Smooth muscle cell (in vitro differentiated cells): Measurements from ENCODE around the gene SLC35G3. TPM values are rescaled to one million over a fixed set of nuclear protein-coding genes. Genes with fewer than 3 reads are reported as not detected.

ENCODE experiments used
- DNase-seq: peaks from one replicate; lab custom pipeline; 2025; ENCODE audit not compliant: unreplicated experiment; lab: John Stamatoyannopoulos, UW
- H2AFZ ChIP-seq: fragments of 200-600 bp; sonication (generic); 2 replicates; pipeline ENCODE4 v1.6.0; 2016; ENCODE audit warnings: antibody characterized with exemption, low read depth, mild to moderate bottlenecking
- H3F3A ChIP-seq: fragments of 200-600 bp; sonication (generic); 2 replicates; pipeline ENCODE4 v1.6.0; 2017; ENCODE audit warnings: antibody characterized with exemption, low read depth
- H3K27ac ChIP-seq: fragments of 200-600 bp; sonication (generic); 2 replicates; pipeline ENCODE4 v1.5.1; 2016; ENCODE audit warnings: low read depth, mild to moderate bottlenecking
- H3K27me3 ChIP-seq: fragments of 200-600 bp; sonication (generic); 2 replicates; pipeline ENCODE4 v1.6.1; 2016; ENCODE audit warnings: low read depth, mild to moderate bottlenecking
- H3K36me3 ChIP-seq: fragments of 200-600 bp; sonication (generic); 2 replicates; pipeline ENCODE4 v1.5.1; 2016; ENCODE audit warnings: low read depth
- H3K4me1 ChIP-seq: fragments of 200-600 bp; sonication (generic); 2 replicates; pipeline ENCODE4 v1.5.1; 2016; ENCODE audit warnings: low read depth
- H3K4me2 ChIP-seq: fragments of 200-600 bp; sonication (generic); 2 replicates; pipeline ENCODE4 v1.6.0; 2016; ENCODE audit warnings: mild to moderate bottlenecking
- H3K4me3 ChIP-seq: fragments of 200-600 bp; sonication (generic); 2 replicates; pipeline ENCODE4 v1.5.1; 2016; ENCODE audit warnings: mild to moderate bottlenecking
- H3K79me2 ChIP-seq: fragments of 200-600 bp; sonication (generic); 2 replicates; pipeline ENCODE4 v1.6.0; 2016; ENCODE audit warnings: low read depth, mild to moderate bottlenecking
- H3K9ac ChIP-seq: fragments of 200-600 bp; sonication (generic); 2 replicates; pipeline ENCODE4 v1.6.0; 2016; ENCODE audit warnings: low read depth
- H3K9me3 ChIP-seq: fragments of 200-600 bp; sonication (generic); replicated peaks from 2 replicates; pipeline ENCODE4 v1.5.1; 2016; ENCODE audit warnings: low read depth
- H4K20me1 ChIP-seq: fragments of 200-600 bp; sonication (generic); 2 replicates; pipeline ENCODE4 v1.6.0; 2016; ENCODE audit warnings: low read depth
- WGBS: methylation state at CpG from one replicate; pipeline ENCODE4 v1.1.7; 2016; ENCODE audit warnings: low lambda C conversion rate; 5-methylcytosine and 5-hydroxymethylcytosine counted together
- polyA plus RNA-seq: library from polyadenylated mRNA; unstranded; fragments of >200 nt; fragmentation: Nextera tagmentation; extraction: Ambion mirVana; gene quantifications from 2 replicates; pipeline ENCODE4 v1.2.1, GENCODE V29; 2016
- total RNA-seq: library from RNA; depleted of rRNA; stranded (reverse); fragments of >200 nt; gene quantifications from 2 replicates; pipeline ENCODE4 v1.2.3, GENCODE V29; 2014
- TF ChIP-seq, protein P1 (sequence below): fragments of 200-600 bp; sonication (generic); IDR thresholded peaks from 2 replicates; pipeline ENCODE4 v1.5.1; 2017; ENCODE audit warnings: borderline replicate concordance, mild to moderate bottlenecking, antibody characterized with exemption; ENCODE audit not compliant: insufficient read depth, poor library complexity, severe bottlenecking

SLC35G3 gene
- total and polyA plus RNA-seq, 2 experiments from 2014 or later = not detected

- TF ChIP-seq, protein P1, sequence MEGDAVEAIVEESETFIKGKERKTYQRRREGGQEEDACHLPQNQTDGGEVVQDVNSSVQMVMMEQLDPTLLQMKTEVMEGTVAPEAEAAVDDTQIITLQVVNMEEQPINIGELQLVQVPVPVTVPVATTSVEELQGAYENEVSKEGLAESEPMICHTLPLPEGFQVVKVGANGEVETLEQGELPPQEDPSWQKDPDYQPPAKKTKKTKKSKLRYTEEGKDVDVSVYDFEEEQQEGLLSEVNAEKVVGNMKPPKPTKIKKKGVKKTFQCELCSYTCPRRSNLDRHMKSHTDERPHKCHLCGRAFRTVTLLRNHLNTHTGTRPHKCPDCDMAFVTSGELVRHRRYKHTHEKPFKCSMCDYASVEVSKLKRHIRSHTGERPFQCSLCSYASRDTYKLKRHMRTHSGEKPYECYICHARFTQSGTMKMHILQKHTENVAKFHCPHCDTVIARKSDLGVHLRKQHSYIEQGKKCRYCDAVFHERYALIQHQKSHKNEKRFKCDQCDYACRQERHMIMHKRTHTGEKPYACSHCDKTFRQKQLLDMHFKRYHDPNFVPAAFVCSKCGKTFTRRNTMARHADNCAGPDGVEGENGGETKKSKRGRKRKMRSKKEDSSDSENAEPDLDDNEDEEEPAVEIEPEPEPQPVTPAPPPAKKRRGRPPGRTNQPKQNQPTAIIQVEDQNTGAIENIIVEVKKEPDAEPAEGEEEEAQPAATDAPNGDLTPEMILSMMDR = no peak
These were observed 1.5 kb downstream of the SLC35G3 start for GRCh38 chr17:35192708-35193107.

DNA sequence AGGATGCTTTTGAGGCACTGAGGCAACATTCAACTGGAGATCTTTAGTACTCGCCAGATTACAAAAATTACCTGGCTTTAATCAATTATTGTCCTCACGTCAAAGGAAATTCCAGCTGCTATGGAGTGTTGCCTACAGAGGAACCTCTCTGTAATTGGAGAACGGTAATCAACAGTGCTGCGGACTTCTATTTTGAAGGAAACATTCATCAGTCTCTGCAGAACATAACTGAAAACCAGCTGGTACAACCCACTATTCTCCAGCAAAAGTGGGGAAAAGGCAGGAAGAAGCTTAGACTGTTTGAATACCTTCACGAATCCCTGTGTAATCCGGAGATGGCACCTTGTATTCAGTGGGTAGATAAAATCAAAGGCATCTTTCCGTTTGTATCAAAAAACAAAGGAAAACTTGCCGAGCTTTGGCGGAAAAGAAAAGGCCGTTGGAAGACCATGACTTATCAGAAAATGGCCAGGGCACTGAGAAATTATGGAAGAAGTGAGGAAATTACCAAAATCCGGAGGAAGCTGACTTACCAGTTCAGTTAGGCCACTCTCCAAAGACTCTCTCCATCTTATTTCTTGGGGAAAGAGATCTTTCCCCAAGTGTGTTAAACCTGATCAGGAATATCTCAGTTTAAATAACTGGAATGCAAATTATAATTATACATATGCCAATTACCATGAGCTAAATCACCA lies 3.0 kb downstream of the SLC35G3 start:
- no peaks in the 10 kb centered on the region for H3K9me3 ChIP-seq
- no peaks in the 10 kb centered on the region for H3F3A ChIP-seq
- no peak for DNase-seq
- no peaks in the 10 kb centered on the region for H3K4me1 ChIP-seq
- no peaks in the 10 kb centered on the region for H3K27me3 ChIP-seq
- H2AFZ ChIP-seq = no peak overlapping the region
- no peak overlapping the region for H3K4me2 ChIP-seq
- H3K79me2 ChIP-seq = no peaks in the 10 kb centered on the region
- H3K4me3 ChIP-seq = no peak overlapping the region
- WGBS = 87% methylated on average over 11 of the region's 11 CpGs
- TF ChIP-seq, protein P1 = no peak
- no peaks in the 10 kb centered on the region for H3K36me3 ChIP-seq
- no peak overlapping the region for H3K9ac ChIP-seq
- H4K20me1 ChIP-seq = no peaks in the 10 kb centered on the region
- no peak overlapping the region for H3K27ac ChIP-seq

More at GRCh38 chr17:35192708-35193107, 1.5 kb downstream of the SLC35G3 start:
- no peaks in the 10 kb centered on the region for H3K27me3 ChIP-seq
- no peaks in the 10 kb centered on the region for H3K9me3 ChIP-seq
- 86% methylated on average over 8 of the region's 8 CpGs for WGBS
- H3K9ac ChIP-seq = no peak overlapping the region
- H3K4me3 ChIP-seq = no peak overlapping the region
- no peak for DNase-seq
- H3K79me2 ChIP-seq = no peaks in the 10 kb centered on the region
- H3F3A ChIP-seq = no peaks in the 10 kb centered on the region
- H3K36me3 ChIP-seq = no peaks in the 10 kb centered on the region
- no peak overlapping the region for H3K4me2 ChIP-seq
- H3K27ac ChIP-seq = no peak overlapping the region
- H3K4me1 ChIP-seq = no peaks in the 10 kb centered on the region
- no peak overlapping the region for H2AFZ ChIP-seq
- H4K20me1 ChIP-seq = no peaks in the 10 kb centered on the region

DNA sequence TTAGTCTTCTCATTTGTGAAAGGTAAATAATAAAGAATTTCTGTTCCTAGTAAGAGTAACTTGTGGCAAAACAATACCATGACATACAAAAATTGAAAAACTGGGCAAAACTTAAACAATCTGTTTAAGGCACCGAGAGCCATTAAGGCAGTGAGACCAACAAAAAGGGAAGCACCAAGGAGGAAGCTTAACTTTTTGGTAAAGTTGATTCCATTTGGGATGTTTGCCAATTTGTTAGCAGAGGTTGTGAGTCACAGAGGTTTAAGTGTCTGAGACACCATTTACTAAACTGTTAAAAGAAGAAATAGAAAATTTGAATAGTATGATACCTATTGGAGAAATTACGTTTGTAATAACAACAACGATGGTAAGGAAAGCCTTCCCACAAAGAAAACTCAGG lies 4.9 kb downstream of the SLC35G3 start:
- H3K4me1 ChIP-seq = no peaks in the 10 kb centered on the region
- H3K79me2 ChIP-seq = no peaks in the 10 kb centered on the region
- no peaks in the 10 kb centered on the region for H3K9me3 ChIP-seq
- H3K4me3 ChIP-seq = no peak overlapping the region
- TF ChIP-seq, protein P1 = no peak
- no peaks in the 10 kb centered on the region for H3K36me3 ChIP-seq
- no peak overlapping the region for H2AFZ ChIP-seq
- H3K9ac ChIP-seq = no peak overlapping the region
- H3K27me3 ChIP-seq = no peaks in the 10 kb centered on the region
- H3K4me2 ChIP-seq = no peak overlapping the region
- no peak for DNase-seq
- H3F3A ChIP-seq = no peaks in the 10 kb centered on the region
- H3K27ac ChIP-seq = no peak overlapping the region
- no peaks in the 10 kb centered on the region for H4K20me1 ChIP-seq
- WGBS = 76% methylated on average over 3 of the region's 3 CpGs

DNA sequence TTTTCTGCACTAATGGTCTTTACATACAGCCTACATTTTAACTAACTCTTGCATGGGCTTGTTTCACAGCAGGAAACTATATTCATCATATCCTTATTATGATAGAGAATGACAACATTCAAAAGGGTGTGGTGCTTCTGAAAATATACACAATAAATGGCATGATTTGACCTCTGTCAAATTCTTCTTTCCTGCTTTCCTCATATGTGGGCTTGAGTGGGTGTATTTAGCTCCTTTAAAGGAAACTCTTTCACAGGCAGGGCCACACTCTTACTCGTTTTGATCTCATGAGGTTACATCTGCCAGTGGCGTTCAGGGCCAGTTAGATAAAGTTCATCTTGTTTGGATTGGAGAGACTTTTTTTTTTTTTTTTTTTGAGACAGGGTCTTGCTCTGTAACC lies 6.1 kb downstream of the SLC35G3 start:
- Histone ChIP-seq H3K27me3 (no peaks in the 10 kb centered on the region), H3K27ac (no peak overlapping the region), H3K4me2 (no peak overlapping the region), H3K4me1 (no peaks in the 10 kb centered on the region), H3K9ac (no peak overlapping the region), H3K79me2 (no peaks in the 10 kb centered on the region), H2AFZ (no peak overlapping the region), H4K20me1 (no peaks in the 10 kb centered on the region), H3K4me3 (no peak overlapping the region), H3K36me3 (no peaks in the 10 kb centered on the region), H3K9me3 (no peaks in the 10 kb centered on the region), H3F3A (no peaks in the 10 kb centered on the region)
- TF ChIP-seq, protein P1 = no peak
- WGBS = 65% methylated on average over 2 of the region's 2 CpGs
- no peak for DNase-seq
